ENCODE measurements around the gene NTS.
A peak's percentile ranks its signal among the peaks of the same experiment; 100 is the strongest.

The NTS gene

DNA sequence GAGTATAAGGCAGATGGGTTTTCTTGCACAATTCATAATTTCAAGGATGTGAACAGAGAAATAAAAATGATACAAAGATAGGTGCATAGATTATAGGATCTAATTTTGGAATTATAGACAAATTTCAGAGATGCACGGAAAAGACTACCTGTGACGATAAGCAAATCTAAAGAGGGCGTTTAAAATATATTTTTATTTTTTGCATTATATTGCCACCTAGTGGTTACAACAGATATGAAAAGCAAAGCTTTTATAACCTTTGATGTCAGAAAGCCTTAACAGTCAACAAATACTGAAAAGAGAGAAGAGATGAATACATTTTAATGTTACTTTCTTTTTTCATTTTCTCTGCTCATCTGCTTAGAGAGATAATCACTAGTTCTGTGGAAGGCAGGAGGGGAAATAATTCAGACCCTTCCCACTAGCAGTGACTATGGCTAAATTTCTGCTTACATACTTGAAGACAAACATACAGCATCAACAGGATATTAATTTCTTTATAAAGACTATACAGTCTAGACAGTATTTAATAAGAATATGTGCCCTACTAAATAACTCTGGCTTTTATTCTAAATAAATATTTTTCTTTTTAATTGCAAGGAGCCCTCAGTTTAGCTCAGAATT lies 46.3 kb downstream of the NTS start:
- Histone ChIP-seq H3K4me1 (ENCODE audit: insufficient read depth, poor library complexity, severe bottlenecking) (no peaks in the 10 kb centered on the region), H3K4me3 (ENCODE audit: severe bottlenecking) (no peak overlapping the region), H3K27me3 (ENCODE audit: insufficient read depth, poor library complexity, severe bottlenecking) (peaks cover 3% of the 10 kb centered on the region), H3K27ac (ENCODE audit: poor library complexity, severe bottlenecking) (no peak overlapping the region), H3K9me3 (ENCODE audit: severe bottlenecking) (no peaks in the 10 kb centered on the region), H3K36me3 (ENCODE audit: low read depth) (no peaks in the 10 kb centered on the region)
- ATAC-seq (ENCODE audit: low read depth) (0 out of 3 replicates have a peak, but pooled peaks have one; percentile 41), DNase-seq (ENCODE audit: low spot score) (no peak)
- TF ChIP-seq, protein P1, sequence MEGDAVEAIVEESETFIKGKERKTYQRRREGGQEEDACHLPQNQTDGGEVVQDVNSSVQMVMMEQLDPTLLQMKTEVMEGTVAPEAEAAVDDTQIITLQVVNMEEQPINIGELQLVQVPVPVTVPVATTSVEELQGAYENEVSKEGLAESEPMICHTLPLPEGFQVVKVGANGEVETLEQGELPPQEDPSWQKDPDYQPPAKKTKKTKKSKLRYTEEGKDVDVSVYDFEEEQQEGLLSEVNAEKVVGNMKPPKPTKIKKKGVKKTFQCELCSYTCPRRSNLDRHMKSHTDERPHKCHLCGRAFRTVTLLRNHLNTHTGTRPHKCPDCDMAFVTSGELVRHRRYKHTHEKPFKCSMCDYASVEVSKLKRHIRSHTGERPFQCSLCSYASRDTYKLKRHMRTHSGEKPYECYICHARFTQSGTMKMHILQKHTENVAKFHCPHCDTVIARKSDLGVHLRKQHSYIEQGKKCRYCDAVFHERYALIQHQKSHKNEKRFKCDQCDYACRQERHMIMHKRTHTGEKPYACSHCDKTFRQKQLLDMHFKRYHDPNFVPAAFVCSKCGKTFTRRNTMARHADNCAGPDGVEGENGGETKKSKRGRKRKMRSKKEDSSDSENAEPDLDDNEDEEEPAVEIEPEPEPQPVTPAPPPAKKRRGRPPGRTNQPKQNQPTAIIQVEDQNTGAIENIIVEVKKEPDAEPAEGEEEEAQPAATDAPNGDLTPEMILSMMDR (IDR thresholded peaks at IDR 0.05; ENCODE audit: poor library complexity, severe bottlenecking) = peak; percentile 78

DNA sequence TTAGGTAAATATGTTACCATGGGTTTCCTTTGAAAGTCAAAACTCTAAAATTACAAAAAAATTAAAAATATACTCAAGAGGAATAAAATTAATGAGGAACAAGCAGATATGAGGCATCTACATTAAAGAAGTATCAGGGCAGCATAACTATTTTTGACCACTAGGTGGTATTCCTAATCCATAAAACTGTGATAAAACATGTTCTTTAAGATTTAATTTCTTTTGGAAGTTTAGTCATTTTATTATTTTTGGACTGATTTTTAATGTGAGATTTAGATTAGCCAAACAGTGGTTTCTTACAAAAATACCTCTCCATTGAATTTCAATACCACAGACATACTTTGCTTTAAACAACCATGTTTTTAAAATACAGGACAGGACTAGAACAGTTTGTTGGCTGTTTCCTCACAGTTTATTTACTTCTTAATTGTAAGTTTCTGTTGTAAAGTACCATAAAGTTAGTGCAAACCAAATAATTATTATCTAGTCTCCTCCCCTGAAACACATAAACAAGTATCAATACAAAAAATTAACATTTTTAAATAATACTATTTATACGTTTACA lies 49.8 kb downstream of the NTS start:
- DNase-seq (ENCODE audit: low spot score) (no peak), ATAC-seq (ENCODE audit: low read depth) (no peak)
- peaks cover 3% of the 10 kb centered on the region for H3K27me3 ChIP-seq (ENCODE audit: insufficient read depth, poor library complexity, severe bottlenecking)
- H3K27ac ChIP-seq (ENCODE audit: poor library complexity, severe bottlenecking) = no peak overlapping the region
- H3K4me3 ChIP-seq (ENCODE audit: severe bottlenecking) = no peak overlapping the region
- TF ChIP-seq, protein P1 (IDR thresholded peaks at IDR 0.05; ENCODE audit: poor library complexity, severe bottlenecking) = peak; percentile 84
- H3K4me1 ChIP-seq (ENCODE audit: insufficient read depth, poor library complexity, severe bottlenecking) = no peaks in the 10 kb centered on the region
- no peaks in the 10 kb centered on the region for H3K9me3 ChIP-seq (ENCODE audit: severe bottlenecking)
- H3K36me3 ChIP-seq (ENCODE audit: low read depth) = no peaks in the 10 kb centered on the region

DNA sequence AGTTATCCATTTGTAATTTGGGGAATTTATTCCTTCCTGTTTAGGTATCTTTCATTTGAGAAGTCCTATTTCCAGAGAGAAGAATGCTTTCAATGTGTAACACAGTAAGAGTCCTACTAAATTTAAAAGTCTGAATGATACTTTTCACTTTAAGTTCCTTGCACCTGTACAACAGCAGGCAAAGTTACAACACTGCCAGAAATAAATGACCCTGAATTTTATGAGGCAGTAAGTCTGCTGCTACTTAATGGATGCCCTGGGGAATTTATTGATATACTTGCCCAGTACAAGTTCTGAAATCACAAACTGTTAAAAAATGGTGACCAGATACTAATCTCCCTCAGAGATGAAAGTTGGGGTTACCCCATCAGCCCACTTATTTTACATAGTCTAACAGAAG lies 53.1 kb downstream of the NTS start:
- Histone ChIP-seq H3K4me3 (ENCODE audit: severe bottlenecking) (no peak overlapping the region), H3K9me3 (ENCODE audit: severe bottlenecking) (no peaks in the 10 kb centered on the region), H3K36me3 (ENCODE audit: low read depth) (no peaks in the 10 kb centered on the region), H3K27me3 (ENCODE audit: insufficient read depth, poor library complexity, severe bottlenecking) (peaks cover 3% of the 10 kb centered on the region), H3K27ac (ENCODE audit: poor library complexity, severe bottlenecking) (no peak overlapping the region), H3K4me1 (ENCODE audit: insufficient read depth, poor library complexity, severe bottlenecking) (no peaks in the 10 kb centered on the region)
- TF ChIP-seq, protein P1 (IDR thresholded peaks at IDR 0.05; ENCODE audit: poor library complexity, severe bottlenecking) = no peak
- DNase-seq (ENCODE audit: low spot score) (no peak), ATAC-seq (ENCODE audit: low read depth) (no peak)
